KBM-7 (cell line): ENCODE results near the gene TMEM88.

ENCODE experiments used
- DNase-seq: peaks from one replicate; pipeline ENCODE4 v3.0.0-alpha.2; 2015
- in situ Hi-C: fragments of 300-500 bp; cut with MboI; formaldehyde crosslinking; loops from 2 replicates; pipeline ENCODE4 v1.14.3; 2020; ENCODE audit warnings: low sequenced_read_pairs, low pct_unique_long_range_greater_than_20kb, mixed read lengths

Gene TMEM88

DNA sequence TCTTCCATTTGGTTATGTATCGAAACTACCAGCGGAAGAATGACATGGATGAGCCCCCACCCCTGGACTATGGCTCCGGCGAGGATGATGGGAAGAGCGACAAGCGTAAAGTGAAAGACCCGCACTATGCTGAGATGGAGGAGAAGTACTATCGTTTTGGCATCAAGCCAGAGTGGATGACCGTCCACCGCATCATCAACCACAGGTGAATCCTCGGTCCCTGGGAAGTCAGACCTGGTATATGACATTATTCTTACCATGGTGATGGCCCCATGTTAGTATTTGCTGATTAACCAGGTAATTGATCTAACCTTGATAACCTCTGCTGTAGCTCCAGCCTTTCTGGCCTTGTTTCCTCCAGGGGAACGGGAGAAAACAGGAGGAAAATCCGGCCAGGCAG is 42.2 kb downstream of the TMEM88 start:
- in situ Hi-C loops: no loop called here

DNA sequence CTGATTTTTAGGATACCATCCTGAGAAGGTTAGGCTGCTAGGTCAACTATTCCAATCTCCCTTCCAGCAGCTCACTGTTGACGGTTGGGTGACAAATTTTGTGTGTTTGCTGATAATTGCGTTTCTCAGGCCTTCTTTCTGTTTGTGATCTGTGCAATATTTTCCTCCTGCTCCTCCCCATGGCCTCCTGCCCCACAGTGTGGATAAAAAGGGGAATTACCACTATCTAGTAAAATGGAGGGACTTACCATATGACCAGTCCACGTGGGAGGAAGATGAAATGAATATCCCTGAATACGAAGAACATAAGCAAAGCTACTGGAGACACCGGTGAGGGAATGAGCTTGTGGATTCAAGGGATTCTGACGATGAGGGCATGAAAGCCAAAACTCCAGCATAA is 42.9 kb downstream of the TMEM88 start:
- DNase-seq: peak; percentile 73

More for the DNA sequence above, 42.2 kb downstream of the TMEM88 start:
- no peak for DNase-seq

DNA sequence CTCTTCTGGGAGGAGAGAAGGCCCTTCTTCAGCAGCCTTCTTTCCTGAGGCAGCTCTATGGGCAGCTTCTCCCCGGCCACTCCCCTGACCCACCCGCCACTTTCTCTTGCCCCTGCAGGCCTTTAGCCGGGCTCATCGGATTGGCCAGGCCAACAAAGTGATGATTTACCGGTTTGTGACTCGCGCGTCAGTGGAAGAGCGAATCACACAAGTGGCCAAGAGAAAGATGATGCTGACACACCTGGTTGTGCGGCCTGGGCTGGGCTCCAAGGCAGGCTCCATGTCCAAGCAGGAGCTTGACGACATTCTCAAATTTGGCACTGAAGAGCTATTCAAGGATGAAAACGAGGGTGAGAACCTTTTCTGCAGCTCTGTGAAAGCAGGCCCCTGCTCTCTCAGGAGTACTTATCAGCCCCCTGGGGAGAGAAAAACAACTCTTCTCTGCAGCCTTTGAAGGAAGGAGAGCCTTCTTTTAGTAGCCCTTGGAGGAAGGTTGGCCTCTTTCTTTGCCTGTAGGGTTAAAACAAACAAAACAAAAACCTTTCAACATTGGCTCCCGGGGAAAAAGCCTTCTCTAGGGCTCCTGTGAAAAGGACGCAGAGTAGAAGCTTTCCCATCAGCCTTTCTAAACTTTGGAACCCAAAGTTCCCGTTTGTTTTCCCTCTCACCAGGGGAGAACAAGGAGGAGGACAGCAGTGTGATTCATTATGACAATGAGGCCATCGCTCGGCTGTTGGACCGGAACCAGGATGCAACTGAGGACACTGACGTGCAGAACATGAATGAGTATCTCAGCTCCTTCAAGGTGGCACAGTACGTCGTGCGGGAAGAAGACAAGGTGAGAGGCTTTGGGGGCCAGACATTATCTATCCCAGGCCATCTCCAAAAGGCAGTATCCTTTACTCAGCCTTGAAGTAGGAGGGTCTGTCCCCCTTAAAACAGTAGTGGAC is 48.6 kb downstream of the TMEM88 start:
- in situ Hi-C loops: no loop called here
- DNase-seq: no peak

More for the DNA sequence above, 42.9 kb downstream of the TMEM88 start:
- in situ Hi-C loops: no loop called here
